Activated CD4-positive, alpha-beta T cell treated with anti-CD3 and anti-CD28 coated beads, Interleukin-2, amount 10 ng/mL, durations not matched to agents 7 days and 5 days (primary cell): Measurements from ENCODE around the gene LRRC8B. TPM values are rescaled to one million over a fixed set of nuclear protein-coding genes. Genes with fewer than 3 reads are reported as not detected.
A peak's percentile ranks its signal among the peaks of the same experiment; 100 is the strongest.

Experiments
- CTCF ChIA-PET: fragments of 350-600 bp; sonication (Branson Sonifier 250); formaldehyde crosslinking; loops from one replicate; lab custom pipeline; 2021; ENCODE audit warnings: antibody characterized with exemption; lab: Charles Lee
- POLR2A ChIA-PET: fragments of 350-600 bp; sonication (Branson Sonifier 250); formaldehyde crosslinking; loops from one replicate; lab custom pipeline; 2021; ENCODE audit warnings: antibody characterized with exemption; lab: Charles Lee
- DNase-seq: peaks from one replicate; pipeline ENCODE4 v3.0.0-alpha.2; 2020
- H3K27ac Mint-ChIP-seq: one replicate; pipeline ENCODE4 v1.8.0; 2021; ENCODE audit warnings: mild to moderate bottlenecking, moderate library complexity, mixed read lengths
- H3K27me3 Mint-ChIP-seq: one replicate; pipeline ENCODE4 v1.8.0; 2021; ENCODE audit warnings: mixed read lengths
- H3K36me3 Mint-ChIP-seq: one replicate; pipeline ENCODE4 v1.8.0; 2021; ENCODE audit warnings: low read depth, mixed read lengths
- H3K4me1 Mint-ChIP-seq: one replicate; pipeline ENCODE4 v1.8.0; 2021; ENCODE audit warnings: mixed read lengths
- H3K4me3 Mint-ChIP-seq: one replicate; pipeline ENCODE4 v1.8.0; 2021; ENCODE audit warnings: mild to moderate bottlenecking, moderate library complexity, mixed read lengths
- H3K9me3 Mint-ChIP-seq: one replicate; pipeline ENCODE4 v1.8.0; 2021; ENCODE audit warnings: mixed read lengths
- total RNA-seq, 2 experiments: library from RNA; stranded (reverse); gene quantifications; one replicate each; pipeline ENCODE4 v1.2.3, GENCODE V29; 2021

LRRC8B gene
- total RNA-seq, 2 experiments from 2014 or later = 21.2 to 22.1 TPM

GRCh38 chr1:89607586-89608318, 83.1 kb downstream of the LRRC8B start:
- ChIA-PET POLR2A (interaction anchor here (1.3 to 2.0 kb wide), 2 partner anchors 23 to 25 kb away, joined by 4 to 7 read pairs; partner anchors contain the start of gene LRRC8C), CTCF (interaction anchor here (0.9 to 3.4 kb wide), 8 partner anchors 8 to 155 kb away, joined by 3 to 14 read pairs (median 7); partner anchors contain the start of gene LRRC8C)
- H3K27me3 Mint-ChIP-seq = no peaks in the 10 kb centered on the region
- peaks cover 33% of the 10 kb centered on the region for H3K36me3 Mint-ChIP-seq
- DNase-seq = no peak
- H3K4me3 Mint-ChIP-seq = peak overlapping the region; percentile 78
- H3K27ac Mint-ChIP-seq = peak overlapping the region; percentile 99
- H3K4me1 Mint-ChIP-seq = peaks cover 93% of the 10 kb centered on the region
- no peaks in the 10 kb centered on the region for H3K9me3 Mint-ChIP-seq

GRCh38 chr1:89608319-89608983, 83.8 kb downstream of the LRRC8B start:
- ChIA-PET POLR2A (interaction anchor here (1.2 to 2.0 kb wide), 3 partner anchors 22 to 27 kb away, joined by 4 to 7 read pairs (median 5); partner anchors contain the start of gene LRRC8C), CTCF (interaction anchor here (0.9 to 2.8 kb wide), 11 partner anchors 8 to 154 kb away, joined by 3 to 14 read pairs (median 4); partner anchors contain the start of gene LRRC8C)
- Mint-ChIP-seq H3K4me3 (peak overlapping the region; percentile 78), H3K36me3 (peaks cover 30% of the 10 kb centered on the region), H3K9me3 (no peaks in the 10 kb centered on the region), H3K4me1 (peaks cover 92% of the 10 kb centered on the region), H3K27ac (peak overlapping the region; percentile 99), H3K27me3 (no peaks in the 10 kb centered on the region)
- DNase-seq = peak; percentile 83

GRCh38 chr1:89608984-89609725, 84.5 kb downstream of the LRRC8B start:
- POLR2A ChIA-PET = interaction anchor here (0.6 to 2.0 kb wide), 3 partner anchors 24 to 64 kb away, joined by 3 to 5 read pairs (median 4); partner anchors contain the start of gene LRRC8C
- H3K27ac Mint-ChIP-seq = peak overlapping the region; percentile 99
- peaks cover 29% of the 10 kb centered on the region for H3K36me3 Mint-ChIP-seq
- H3K27me3 Mint-ChIP-seq = no peaks in the 10 kb centered on the region
- peak overlapping the region; percentile 78 for H3K4me3 Mint-ChIP-seq
- H3K9me3 Mint-ChIP-seq = no peaks in the 10 kb centered on the region
- peak; percentile 73 for DNase-seq
- H3K4me1 Mint-ChIP-seq = peaks cover 90% of the 10 kb centered on the region
- CTCF ChIA-PET = interaction anchor here (0.9 to 2.8 kb wide), 10 partner anchors 9 to 153 kb away, joined by 3 to 14 read pairs (median 6); partner anchors contain the start of gene LRRC8C

- H3K27me3 Mint-ChIP-seq = no peaks in the 10 kb centered on the region
- H3K27ac Mint-ChIP-seq = peak overlapping the region; percentile 99
- peak overlapping the region; percentile 78 for H3K4me3 Mint-ChIP-seq
- H3K36me3 Mint-ChIP-seq = peaks cover 30% of the 10 kb centered on the region
- H3K4me1 Mint-ChIP-seq = peaks cover 90% of the 10 kb centered on the region
- no peaks in the 10 kb centered on the region for H3K9me3 Mint-ChIP-seq
- ChIA-PET POLR2A (interaction anchor here (0.6 to 2.0 kb wide), 2 partner anchors 23 to 65 kb away, joined by 3 to 4 read pairs; partner anchors contain the start of gene LRRC8C), CTCF (interaction anchor here (0.9 to 2.8 kb wide), 7 partner anchors 10 to 153 kb away, joined by 3 to 14 read pairs (median 7); partner anchors contain the start of gene LRRC8C)
- peak; percentile 76 for DNase-seq
Measured at GRCh38 chr1:89609781-89610456, 85.3 kb downstream of the LRRC8B start.

GRCh38 chr1:89610457-89611011, 85.9 kb downstream of the LRRC8B start:
- CTCF ChIA-PET = interaction anchor here (1.0 to 2.3 kb wide), 5 partner anchors 9 to 152 kb away, joined by 3 to 14 read pairs (median 4); partner anchors contain the start of gene LRRC8C
- Mint-ChIP-seq H3K27me3 (no peaks in the 10 kb centered on the region), H3K4me1 (peaks cover 90% of the 10 kb centered on the region), H3K9me3 (no peaks in the 10 kb centered on the region), H3K4me3 (peak overlapping the region; percentile 84), H3K27ac (peak overlapping the region; percentile 99), H3K36me3 (peaks cover 27% of the 10 kb centered on the region)
- POLR2A ChIA-PET = interaction anchor here (1.1 to 1.6 kb wide), 2 partner anchors 13 to 152 kb away, joined by 3 to 7 read pairs; no protein-coding TSS in a partner anchor
- peak; percentile 78 for DNase-seq

GRCh38 chr1:89611721-89612120, 87.1 kb downstream of the LRRC8B start:
- peak; percentile 45 for DNase-seq
- peaks cover 6% of the 10 kb centered on the region for H3K9me3 Mint-ChIP-seq
- POLR2A ChIA-PET = interaction anchor here (0.6 to 1.6 kb wide), 3 partner anchors 11 to 151 kb away, joined by 3 to 8 read pairs (median 7); no protein-coding TSS in a partner anchor
- peaks cover 33% of the 10 kb centered on the region for H3K36me3 Mint-ChIP-seq
- no peaks in the 10 kb centered on the region for H3K27me3 Mint-ChIP-seq
- CTCF ChIA-PET = interaction anchor here (0.7 to 2.3 kb wide), 11 partner anchors 8 to 628 kb away, joined by 3 to 14 read pairs (median 4); partner anchors contain the start of gene LRRC8C
- H3K4me1 Mint-ChIP-seq = peaks cover 88% of the 10 kb centered on the region
- H3K27ac Mint-ChIP-seq = peak overlapping the region; percentile 99
- peak overlapping the region; percentile 84 for H3K4me3 Mint-ChIP-seq

- CTCF ChIA-PET = interaction anchor here (0.7 to 5.7 kb wide), 3 partner anchors 8 to 148 kb away, joined by 4 to 57 read pairs (median 4); partner anchors contain the start of gene LRRC8C
- peaks cover 76% of the 10 kb centered on the region for H3K4me1 Mint-ChIP-seq
- POLR2A ChIA-PET = interaction anchor here (0.6 kb wide), 1 partner anchor 92 kb away, joined by 5 read pairs; no protein-coding TSS in a partner anchor
- no peak for DNase-seq
- no peak overlapping the region for H3K27ac Mint-ChIP-seq
- peak overlapping the region; percentile 11 for H3K4me3 Mint-ChIP-seq
- H3K9me3 Mint-ChIP-seq = peaks cover 23% of the 10 kb centered on the region
- H3K36me3 Mint-ChIP-seq = peaks cover 54% of the 10 kb centered on the region
- no peaks in the 10 kb centered on the region for H3K27me3 Mint-ChIP-seq
Measured at GRCh38 chr1:89613928-89614327, 89.3 kb downstream of the LRRC8B start.

GRCh38 chr1:89615676-89616598, 91.3 kb downstream of the LRRC8B start:
- Mint-ChIP-seq H3K4me3 (no peak overlapping the region), H3K27me3 (no peaks in the 10 kb centered on the region), H3K27ac (peak overlapping the region; percentile 38), H3K4me1 (peaks cover 74% of the 10 kb centered on the region), H3K9me3 (peaks cover 25% of the 10 kb centered on the region), H3K36me3 (peaks cover 66% of the 10 kb centered on the region)
- POLR2A ChIA-PET = interaction anchor here (0.6 kb wide), 1 partner anchor 44 kb away, joined by 3 read pairs; no protein-coding TSS in a partner anchor
- no peak for DNase-seq
- CTCF ChIA-PET = interaction anchor here (1.0 to 5.7 kb wide), 8 partner anchors 8 to 146 kb away, joined by 3 to 57 read pairs (median 4); partner anchors contain the start of gene LRRC8C

- no peak for DNase-seq
- H3K9me3 Mint-ChIP-seq = peaks cover 25% of the 10 kb centered on the region
- ChIA-PET POLR2A (no interaction called here), CTCF (interaction anchor here (1.0 to 5.7 kb wide), 8 partner anchors 8 to 145 kb away, joined by 3 to 57 read pairs (median 4); partner anchors contain the start of gene LRRC8C)
- no peak overlapping the region for H3K4me3 Mint-ChIP-seq
- peaks cover 72% of the 10 kb centered on the region for H3K4me1 Mint-ChIP-seq
- peaks cover 73% of the 10 kb centered on the region for H3K36me3 Mint-ChIP-seq
- H3K27ac Mint-ChIP-seq = no peak overlapping the region
- no peaks in the 10 kb centered on the region for H3K27me3 Mint-ChIP-seq
Measured at GRCh38 chr1:89616844-89617627, 92.4 kb downstream of the LRRC8B start.
